ENCODE data around the gene SSTR4.

DNA sequence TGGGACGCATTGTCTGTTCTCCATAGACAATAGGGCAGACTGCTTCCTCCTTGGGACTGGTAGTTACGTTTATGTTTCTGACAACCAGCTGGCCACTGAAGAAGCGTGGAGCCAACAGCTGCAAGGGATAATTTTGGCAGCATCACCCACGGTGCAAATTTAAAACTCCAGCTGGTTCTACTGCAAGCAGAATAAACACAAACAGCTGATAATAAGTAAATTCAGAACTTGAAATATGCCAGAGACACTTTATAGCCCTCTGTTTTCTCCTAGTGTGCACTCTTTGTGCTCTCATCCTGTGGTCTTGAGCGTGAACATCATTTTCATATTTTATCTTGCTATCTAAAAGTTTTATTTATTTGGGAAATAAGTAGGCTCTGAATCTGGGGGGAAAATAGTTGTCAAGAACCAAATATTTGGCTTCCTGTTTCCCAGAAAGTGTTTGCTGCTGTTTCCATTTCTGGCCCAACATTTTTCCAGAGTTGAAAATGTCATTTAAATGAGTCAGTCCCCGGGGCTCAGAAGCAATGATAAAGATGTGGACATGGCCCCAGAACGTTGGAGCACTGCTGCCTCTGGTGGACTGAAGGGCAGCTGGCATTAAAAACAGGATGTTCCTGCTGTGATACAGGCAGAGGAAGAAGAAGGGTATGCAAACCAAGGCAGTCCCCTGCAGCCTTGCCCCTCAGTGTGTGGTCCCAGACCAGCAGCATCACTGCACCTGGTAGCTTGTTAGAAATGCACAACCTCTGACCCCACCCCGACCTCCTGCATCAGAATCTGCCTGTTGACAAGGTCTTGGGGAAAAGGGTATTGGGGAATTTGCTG is 26.8 kb downstream of the SSTR4 start:
- TF ChIP-seq POLR2A (IDR thresholded peaks at IDR 0.05) = no peak
- TF ChIP-seq, protein P1, sequence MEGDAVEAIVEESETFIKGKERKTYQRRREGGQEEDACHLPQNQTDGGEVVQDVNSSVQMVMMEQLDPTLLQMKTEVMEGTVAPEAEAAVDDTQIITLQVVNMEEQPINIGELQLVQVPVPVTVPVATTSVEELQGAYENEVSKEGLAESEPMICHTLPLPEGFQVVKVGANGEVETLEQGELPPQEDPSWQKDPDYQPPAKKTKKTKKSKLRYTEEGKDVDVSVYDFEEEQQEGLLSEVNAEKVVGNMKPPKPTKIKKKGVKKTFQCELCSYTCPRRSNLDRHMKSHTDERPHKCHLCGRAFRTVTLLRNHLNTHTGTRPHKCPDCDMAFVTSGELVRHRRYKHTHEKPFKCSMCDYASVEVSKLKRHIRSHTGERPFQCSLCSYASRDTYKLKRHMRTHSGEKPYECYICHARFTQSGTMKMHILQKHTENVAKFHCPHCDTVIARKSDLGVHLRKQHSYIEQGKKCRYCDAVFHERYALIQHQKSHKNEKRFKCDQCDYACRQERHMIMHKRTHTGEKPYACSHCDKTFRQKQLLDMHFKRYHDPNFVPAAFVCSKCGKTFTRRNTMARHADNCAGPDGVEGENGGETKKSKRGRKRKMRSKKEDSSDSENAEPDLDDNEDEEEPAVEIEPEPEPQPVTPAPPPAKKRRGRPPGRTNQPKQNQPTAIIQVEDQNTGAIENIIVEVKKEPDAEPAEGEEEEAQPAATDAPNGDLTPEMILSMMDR (IDR thresholded peaks at IDR 0.05) = peak in 4 of 6 experiments; percentile 24 to 51 (median 32)

Data from esophagus squamous epithelium (tissue), 4 donors.